Fibroblast of villous mesenchyme (primary cell): ENCODE data around the gene DDX39A. TPM values are rescaled to one million over a fixed set of nuclear protein-coding genes. Genes with fewer than 3 reads are reported as not detected.
A peak's percentile ranks its signal among the peaks of the same experiment; 100 is the strongest.
"Not testable (repeated sequence)": the region's sequence is repeated elsewhere in the genome, so short reads cannot be mapped to it uniquely, and the experiment has no call there.

Source experiments
- DNase-seq: peaks from one replicate; pipeline ENCODE4 v3.0.0-alpha.2; 2010; ENCODE audit warnings: low read depth
- H3K4me3 ChIP-seq: 2 replicates; pipeline ENCODE4 v1.5.1; 2011; ENCODE audit warnings: low read depth, mild to moderate bottlenecking, low read length
- CTCF ChIP-seq: IDR thresholded peaks from 2 replicates; pipeline ENCODE4 v1.5.1; 2012; ENCODE audit warnings: low read depth, mild to moderate bottlenecking, low read length; ENCODE audit not compliant: insufficient read depth
- total RNA-seq: library from RNA; depleted of rRNA; stranded (reverse); fragments of >200 nt; gene quantifications from 2 replicates; pipeline ENCODE4 v1.2.3, GENCODE V29; 2012

DDX39A gene
- total RNA-seq, 1 donor, result 56.6 TPM

- no peak for TF ChIP-seq CTCF
- peak; percentile 60 for DNase-seq
- peak overlapping the region; percentile 72 for H3K4me3 ChIP-seq
Measured at GRCh38 chr19:14381689-14382474, 37.3 kb downstream of the DDX39A start.

GRCh38 chr19:14379294-14380065, 39.7 kb downstream of the DDX39A start:
- H3K4me3 ChIP-seq, result no peak overlapping the region
- no peak for TF ChIP-seq CTCF
- no peak for DNase-seq

GRCh38 chr19:14378890-14379289, 40.3 kb downstream of the DDX39A start:
- TF ChIP-seq CTCF, result no peak
- no peak for DNase-seq
- H3K4me3 ChIP-seq, result no peak overlapping the region

GRCh38 chr19:14377883-14378328, 41.2 kb downstream of the DDX39A start:
- no peak for TF ChIP-seq CTCF
- peak overlapping the region; percentile 3 for H3K4me3 ChIP-seq
- no peak for DNase-seq

- no peak overlapping the region for H3K4me3 ChIP-seq
- no peak for TF ChIP-seq CTCF
- DNase-seq, result peak; percentile 29
Measured at GRCh38 chr19:14375582-14376291, 43.4 kb downstream of the DDX39A start.

- no peak for DNase-seq
- TF ChIP-seq CTCF, result no peak
- no peak overlapping the region for H3K4me3 ChIP-seq
Measured at GRCh38 chr19:14375055-14375581, 44.0 kb downstream of the DDX39A start.

GRCh38 chr19:14374313-14374712, 44.8 kb downstream of the DDX39A start:
- DNase-seq, H3K4me3 ChIP-seq: not testable (repeated sequence)

GRCh38 chr19:14372384-14373077, 46.6 kb downstream of the DDX39A start:
- DNase-seq, H3K4me3 ChIP-seq: not testable (repeated sequence)
